Natural killer cell (primary cell): ENCODE data around the gene SMG6. TPM values are rescaled to one million over a fixed set of nuclear protein-coding genes. Genes with fewer than 3 reads are reported as not detected.
A peak's percentile ranks its signal among the peaks of the same experiment; 100 is the strongest.

Source experiments
- ATAC-seq, 3 donors: fragments of 150-1000 bp in 2 of 3; fragments of 200-7000 bp in 1 of 3; cut with Tn5 transposase; 1 replicate in 1 of 3; 2 replicates in 2 of 3; pipeline ENCODE4 v1.10.0; 2021; ENCODE audit warnings: mild to moderate bottlenecking in 2 of 3, moderate library complexity in 2 of 3
- DNase-seq, 2 donors: peaks; one replicate each; pipeline versions ENCODE4 v3.0.0 to v3.0.0-alpha.2; 2013 to 2021; ENCODE audit warnings: mixed read lengths in 1 of 2
- H3K27ac ChIP-seq: one replicate; pipeline ENCODE4 v1.5.1; 2013; ENCODE audit warnings: mild to moderate bottlenecking, low read length
- H3K27me3 ChIP-seq: one replicate; pipeline ENCODE4 v1.6.1; 2013; ENCODE audit warnings: low read length; ENCODE audit not compliant: control insufficient read depth, insufficient read depth
- H3K36me3 ChIP-seq: one replicate; pipeline ENCODE4 v1.6.1; 2013; ENCODE audit warnings: low read length; ENCODE audit not compliant: control insufficient read depth, insufficient read depth
- H3K4me1 ChIP-seq: one replicate; pipeline ENCODE4 v1.6.1; 2013; ENCODE audit warnings: low read length; ENCODE audit not compliant: control insufficient read depth, insufficient read depth
- H3K4me3 ChIP-seq: one replicate; pipeline ENCODE4 v1.5.1; 2013; ENCODE audit warnings: low read length
- H3K9me3 ChIP-seq: one replicate; pipeline ENCODE4 v1.6.1; 2013; ENCODE audit warnings: low read length; ENCODE audit not compliant: control insufficient read depth, insufficient read depth
- H3K27ac Mint-ChIP-seq, 2 donors: one replicate each; pipeline ENCODE4 v1.8.0; 2022; ENCODE audit warnings: mild to moderate bottlenecking in 2 of 2, mixed read lengths in 2 of 2, moderate library complexity in 1 of 2
- H3K27me3 Mint-ChIP-seq, 2 donors: one replicate each; pipeline ENCODE4 v1.8.0; 2022; ENCODE audit warnings: low read depth in 2 of 2, mixed read lengths in 2 of 2
- H3K36me3 Mint-ChIP-seq: one replicate; pipeline ENCODE4 v1.8.0; 2022; ENCODE audit warnings: mixed read lengths
- H3K4me1 Mint-ChIP-seq, 2 donors: one replicate each; pipeline ENCODE4 v1.8.0; 2022; ENCODE audit warnings: mixed read lengths in 2 of 2
- H3K4me3 Mint-ChIP-seq: one replicate; pipeline ENCODE4 v1.8.0; 2022; ENCODE audit warnings: mild to moderate bottlenecking, moderate library complexity, mixed read lengths
- H3K9me3 Mint-ChIP-seq, 2 donors: one replicate each; pipeline ENCODE4 v1.8.0; 2022; ENCODE audit warnings: mixed read lengths in 2 of 2
- CTCF ChIP-seq: fragments of 200-600 bp; IDR thresholded peaks from one replicate; pipeline ENCODE4 v1.8.0; 2022; ENCODE audit warnings: antibody characterized with exemption
- WGBS: methylation state at CpG from one replicate; pipeline ENCODE4 v1.1.7; 2013; ENCODE audit warnings: missing lambda C conversion rate; ENCODE audit not compliant: insufficient coverage; 5-methylcytosine and 5-hydroxymethylcytosine counted together
- intact Hi-C: fragments of 100-400 bp; cut with micrococcal nuclease; formaldehyde crosslinking; loops from one replicate; pipeline ENCODE4 v1.14.2; 2022
- total RNA-seq, 4 donors: library from RNA; stranded (reverse); fragments of 120-200 nt in 1 of 4; gene quantifications; one replicate each; pipeline versions ENCODE4 v1.2.3 to v1.2.4, GENCODE V29; 2013 to 2022

Gene SMG6
- total RNA-seq, 3 donors from 2014 or later (not counting 1 experiment from before 2014, with no cell fraction given), result 41.6 to 49.4 (median 48.2) TPM

- peak in 1 of 2 donors; percentile 54 for DNase-seq
- TF ChIP-seq CTCF, result no peak
- peaks cover 85 to 95% of the 10 kb centered on the region in 2 donors for H3K4me1 Mint-ChIP-seq
- H3K4me1 ChIP-seq, result peaks cover 57% of the 10 kb centered on the region
- ATAC-seq, result peak; percentile 89 to 92 (median 92)
- H3K27me3 Mint-ChIP-seq, result no peaks in the 10 kb centered on the region
- no peaks in the 10 kb centered on the region for H3K27me3 ChIP-seq
- no peaks in the 10 kb centered on the region for H3K9me3 ChIP-seq
- no peaks in the 10 kb centered on the region for H3K9me3 Mint-ChIP-seq
- intact Hi-C loops, result loop anchor here (2.0 kb wide), 1 partner anchor 30 kb away; no protein-coding TSS in a partner anchor
- H3K27ac Mint-ChIP-seq, result peak overlapping the region; percentile 88 to 89
- peak overlapping the region; percentile 56 for H3K27ac ChIP-seq
- no peak overlapping the region for H3K4me3 ChIP-seq
- H3K36me3 ChIP-seq, result peaks cover 18% of the 10 kb centered on the region
- H3K36me3 Mint-ChIP-seq, result peaks cover 19% of the 10 kb centered on the region
- H3K4me3 Mint-ChIP-seq, result peak overlapping the region; percentile 65
- 70% methylated on average over 17 of the region's 19 CpGs for WGBS
These were observed 118.3 kb downstream of the SMG6 start for GRCh38 chr17:2184993-2185931.

GRCh38 chr17:2183346-2183745, 120.2 kb downstream of the SMG6 start:
- no peaks in the 10 kb centered on the region for H3K27me3 ChIP-seq
- peaks cover 21% of the 10 kb centered on the region for H3K36me3 ChIP-seq
- 90% methylated on average over 3 of the region's 5 CpGs for WGBS
- intact Hi-C loops, result no loop called here
- peaks cover 85 to 92% of the 10 kb centered on the region in 2 donors for H3K4me1 Mint-ChIP-seq
- H3K27ac ChIP-seq, result no peak overlapping the region
- H3K4me3 Mint-ChIP-seq, result peak overlapping the region; percentile 51
- peak overlapping the region; percentile 88 to 89 for H3K27ac Mint-ChIP-seq
- ATAC-seq (no peak), DNase-seq (no peak)
- H3K4me1 ChIP-seq, result peaks cover 59% of the 10 kb centered on the region
- peaks cover 13% of the 10 kb centered on the region for H3K36me3 Mint-ChIP-seq
- H3K9me3 ChIP-seq, result no peaks in the 10 kb centered on the region
- H3K9me3 Mint-ChIP-seq, result no peaks in the 10 kb centered on the region
- no peak overlapping the region for H3K4me3 ChIP-seq
- H3K27me3 Mint-ChIP-seq, result no peaks in the 10 kb centered on the region
- no peak for TF ChIP-seq CTCF

- TF ChIP-seq CTCF, result no peak
- H3K27ac Mint-ChIP-seq, result peak overlapping the region; percentile 81 to 88
- Histone ChIP-seq H3K4me3 (no peak overlapping the region), H3K27me3 (no peaks in the 10 kb centered on the region), H3K36me3 (peaks cover 18% of the 10 kb centered on the region), H3K27ac (peak overlapping the region; percentile 7), H3K9me3 (no peaks in the 10 kb centered on the region), H3K4me1 (peaks cover 71% of the 10 kb centered on the region)
- DNase-seq (no peak), ATAC-seq (peak in 1 of 3 donors; percentile 8)
- intact Hi-C loops, result no loop called here
- H3K4me3 Mint-ChIP-seq, result peak overlapping the region; percentile 59
- WGBS, result 65% methylated on average over 8 of the region's 8 CpGs
- H3K9me3 Mint-ChIP-seq, result no peaks in the 10 kb centered on the region
- no peaks in the 10 kb centered on the region for H3K27me3 Mint-ChIP-seq
- peaks cover 88 to 90% of the 10 kb centered on the region in 2 donors for H3K4me1 Mint-ChIP-seq
- no peaks in the 10 kb centered on the region for H3K36me3 Mint-ChIP-seq
These were observed 121.6 kb downstream of the SMG6 start for GRCh38 chr17:2181897-2182448.
